Measurements from ENCODE around the gene OR2D3.
"Not testable (repeated sequence)": the region's sequence is repeated elsewhere in the genome, so short reads cannot be mapped to it uniquely, and the experiment has no call there.

The OR2D3 gene

DNA sequence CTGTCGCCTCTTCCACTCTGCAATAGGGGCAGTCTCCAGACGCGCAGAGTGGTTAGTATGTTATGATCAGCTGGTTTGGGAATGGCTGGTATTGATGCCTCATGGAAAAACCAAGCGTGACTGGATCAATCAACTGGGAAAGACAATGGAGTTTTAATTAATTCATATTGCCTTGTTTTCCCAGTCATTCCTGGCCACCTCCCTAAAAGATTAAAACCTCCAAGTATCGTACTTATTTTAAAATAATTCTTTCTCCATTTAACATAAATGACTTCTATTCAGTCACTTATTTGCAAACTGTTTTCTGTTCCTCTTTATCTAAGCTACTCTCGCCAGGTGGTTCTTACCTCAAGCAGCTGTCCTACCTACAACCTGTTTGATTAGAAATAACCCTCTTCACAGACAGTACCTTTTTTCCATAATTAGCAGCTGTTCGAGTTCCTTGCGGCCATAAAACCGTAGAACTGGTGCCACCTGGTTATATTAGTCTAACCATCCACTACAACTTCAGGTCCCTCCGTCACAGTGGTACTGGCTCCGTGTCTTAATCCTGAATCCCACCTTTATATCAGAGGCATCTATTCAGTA, 6.3 kb downstream of the OR2D3 start:
- DNase-seq (ENCODE audit: insufficient read length, low spot score) (no peak), FAIRE-seq (no peak)

DNA sequence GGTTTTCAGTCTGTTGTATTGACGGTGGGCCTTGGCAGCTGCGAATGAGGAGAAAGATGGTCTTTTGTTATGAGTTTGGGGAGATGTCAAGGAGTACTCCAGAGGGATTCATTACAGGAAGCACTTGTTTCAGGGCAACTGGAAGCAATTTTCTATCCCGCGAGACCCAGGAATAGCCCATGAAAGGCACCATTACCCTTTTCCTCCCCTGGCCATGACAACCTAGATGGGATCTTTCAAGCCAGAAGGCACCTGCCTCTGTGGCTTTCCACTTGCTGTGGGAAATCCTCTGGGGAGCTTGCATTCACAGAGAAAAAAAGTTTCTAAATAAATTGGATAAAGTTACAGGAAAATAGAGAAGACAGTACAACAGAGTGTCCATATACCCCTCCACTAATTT, 8.1 kb downstream of the OR2D3 start:
- no peak for DNase-seq (ENCODE audit: insufficient read length, low spot score)
- FAIRE-seq = no peak

DNA sequence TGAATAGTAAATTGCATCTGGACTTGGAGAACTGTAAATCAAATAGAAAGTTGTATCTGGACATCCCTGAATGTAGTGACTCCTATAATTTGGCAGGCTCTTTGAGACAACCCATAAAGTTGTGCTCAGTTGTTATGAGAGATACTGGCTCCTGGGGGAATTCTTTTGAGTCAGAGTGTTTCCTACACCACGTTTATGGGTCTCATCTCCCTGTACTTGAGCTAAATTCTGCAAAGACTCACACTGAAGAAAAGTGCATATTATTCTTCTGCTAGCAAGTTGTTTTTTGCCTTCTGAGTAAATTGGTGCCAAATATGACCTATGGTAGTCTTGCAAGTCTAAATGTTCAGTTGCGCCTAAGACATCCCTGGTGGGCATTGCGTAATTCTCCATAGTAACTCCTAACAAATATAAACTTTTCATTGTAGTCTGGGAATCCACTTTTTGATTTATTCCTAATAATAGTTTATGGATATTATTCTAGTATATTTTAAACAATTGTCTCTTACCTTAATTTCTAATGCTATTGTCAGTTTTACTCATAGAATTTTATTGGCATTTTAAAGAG, 10.4 kb downstream of the OR2D3 start:
- DNase-seq (ENCODE audit: insufficient read length, low spot score) = no peak
- no peak for FAIRE-seq

DNA sequence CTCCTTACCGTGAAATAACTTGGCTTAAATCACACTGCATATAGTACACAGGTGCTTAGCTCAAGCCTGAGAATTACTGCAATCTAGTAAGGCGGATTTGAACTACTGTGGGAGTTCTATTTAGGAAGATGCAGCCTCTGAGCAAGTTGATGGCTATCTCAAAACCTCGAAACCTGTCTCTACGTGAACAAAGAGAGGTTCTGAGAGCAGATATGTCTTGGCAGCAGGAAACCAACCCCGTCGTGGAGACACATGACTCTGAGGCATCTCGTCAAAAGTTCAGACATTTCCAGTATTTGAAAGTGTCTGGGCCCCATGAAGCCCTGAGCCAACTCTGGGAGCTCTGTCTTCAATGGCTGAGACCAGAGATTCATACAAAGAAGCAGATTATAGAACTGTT, 11.3 kb downstream of the OR2D3 start:
- no peak for FAIRE-seq
- no peak for DNase-seq (ENCODE audit: insufficient read length, low spot score)

DNA sequence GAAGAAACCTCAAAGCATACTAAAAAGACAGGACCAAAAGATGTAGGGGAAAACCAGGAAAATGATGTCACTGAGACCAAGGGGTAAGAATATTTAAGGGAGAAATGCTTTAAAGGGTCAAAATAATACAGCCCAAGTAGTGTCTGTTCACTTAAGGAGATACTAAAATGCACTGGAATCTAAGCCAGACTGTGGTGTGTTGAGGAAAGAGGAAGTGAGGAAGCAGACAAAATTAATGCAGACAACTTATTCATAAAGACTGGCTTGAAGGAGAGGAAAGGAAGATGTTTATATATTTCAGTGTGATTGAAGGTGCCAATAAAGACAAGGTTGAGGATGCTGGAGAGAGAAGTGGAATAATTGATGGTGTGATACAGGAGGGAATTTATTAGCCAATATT, 21.2 kb downstream of the OR2D3 start:
- FAIRE-seq = no peak
- DNase-seq (ENCODE audit: insufficient read length, low spot score) = no peak

DNA sequence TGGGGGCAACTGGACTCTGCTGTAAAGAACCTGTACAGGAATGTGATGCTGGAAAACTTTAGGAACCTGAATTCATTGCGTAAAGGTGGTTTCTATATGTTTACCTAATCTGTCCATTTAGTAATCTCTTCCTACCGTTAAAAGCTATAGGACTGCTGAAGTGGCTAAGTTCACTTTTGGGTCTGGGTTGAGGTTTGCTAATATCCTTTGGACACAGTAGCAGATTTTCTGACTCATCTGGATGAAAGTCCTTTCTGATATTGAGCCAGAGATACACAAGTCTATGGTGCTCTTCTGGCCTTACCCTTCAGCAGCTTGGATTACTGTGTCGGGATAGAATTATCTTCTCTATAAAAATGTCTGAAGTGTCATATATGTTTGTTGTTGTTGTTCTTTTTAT, 22.3 kb downstream of the OR2D3 start:
- no peak for DNase-seq (ENCODE audit: insufficient read length, low spot score)
- FAIRE-seq = no peak

DNA sequence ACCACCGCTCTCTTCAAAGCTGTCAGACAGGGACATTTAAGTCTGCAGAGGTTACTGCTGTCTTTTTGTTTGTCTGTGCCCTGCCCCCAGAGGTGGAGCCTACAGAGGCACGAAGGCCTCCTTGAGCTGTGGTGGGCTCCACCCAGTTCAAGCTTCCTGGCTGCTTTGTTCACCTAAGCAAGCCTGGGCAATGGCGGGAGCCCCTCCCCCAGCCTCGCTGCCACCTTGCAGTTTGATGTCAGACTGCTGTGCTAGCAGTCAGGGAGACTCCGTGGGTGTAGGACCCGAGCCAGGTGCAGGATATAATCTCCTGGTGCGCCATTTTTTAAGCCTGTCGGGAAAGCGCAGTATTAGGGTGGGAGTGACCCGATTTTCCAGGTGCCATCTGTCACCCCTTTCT, 33.4 kb downstream of the OR2D3 start:
- not testable (repeated sequence) for FAIRE-seq; DNase-seq (ENCODE audit: insufficient read length, low spot score)

DNA sequence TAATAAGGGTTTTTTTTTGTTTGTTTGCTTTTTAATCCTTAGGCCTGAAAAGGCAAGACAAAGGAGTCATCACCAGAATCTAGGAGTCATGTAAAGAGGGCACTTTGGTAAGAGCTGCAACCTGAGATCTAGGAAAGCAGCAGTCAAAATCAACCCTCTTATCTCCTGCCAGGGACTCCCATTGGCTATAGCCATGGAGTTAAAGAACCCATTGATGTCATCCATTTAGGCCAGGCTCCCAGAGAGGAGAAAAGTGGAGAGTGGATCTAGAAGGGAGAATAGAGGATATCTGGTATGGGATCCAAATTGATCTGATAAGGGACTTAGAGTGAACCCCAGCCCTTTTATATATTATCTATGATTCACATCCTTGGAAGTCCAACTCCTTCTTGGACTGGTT, 41.3 kb downstream of the OR2D3 start:
- no peak for FAIRE-seq

DNA sequence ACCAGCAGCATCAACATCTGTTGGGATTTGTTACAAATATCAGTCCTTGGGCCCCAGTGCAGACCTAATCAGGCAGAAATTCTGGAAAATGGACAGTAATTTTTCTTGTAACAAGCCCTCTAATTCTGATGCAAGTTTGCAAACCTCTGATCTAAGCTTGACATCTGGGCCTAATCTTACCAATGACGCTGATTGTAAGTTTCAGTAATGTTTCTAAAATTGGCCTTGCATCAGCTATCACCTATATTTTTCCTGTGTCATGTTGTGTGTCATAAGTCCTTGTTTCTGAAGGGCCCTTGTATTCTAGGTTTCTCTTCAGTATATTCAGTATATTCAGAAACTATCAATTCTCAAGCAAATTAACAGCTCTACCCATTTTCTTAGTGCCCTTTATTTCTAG, 41.9 kb downstream of the OR2D3 start:
- FAIRE-seq (no peak), DNase-seq (ENCODE audit: insufficient read length, low spot score) (no peak)

More for the DNA sequence above, 41.3 kb downstream of the OR2D3 start:
- no peak for DNase-seq (ENCODE audit: insufficient read length, low spot score)

DNA sequence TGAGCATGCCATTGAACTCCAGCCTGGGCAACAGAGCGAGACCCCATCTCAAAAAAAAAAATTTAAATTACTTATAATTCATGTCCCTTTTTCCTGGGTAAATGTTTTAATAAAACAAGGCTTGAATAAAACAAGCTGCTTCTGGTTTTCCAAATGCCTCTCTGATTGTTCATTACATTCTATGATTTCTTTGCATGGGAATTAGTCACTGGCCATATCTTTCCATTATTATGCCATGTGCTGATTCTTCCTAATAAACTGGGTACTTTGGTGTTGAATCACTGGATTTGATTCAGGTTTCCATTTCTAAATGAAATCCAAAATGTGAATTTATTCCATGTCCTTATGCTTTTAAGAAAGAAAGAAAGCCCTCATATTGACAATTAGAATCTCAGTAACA, 48.0 kb downstream of the OR2D3 start:
- no peak for FAIRE-seq
- DNase-seq (ENCODE audit: insufficient read length, low spot score) = no peak

DNA sequence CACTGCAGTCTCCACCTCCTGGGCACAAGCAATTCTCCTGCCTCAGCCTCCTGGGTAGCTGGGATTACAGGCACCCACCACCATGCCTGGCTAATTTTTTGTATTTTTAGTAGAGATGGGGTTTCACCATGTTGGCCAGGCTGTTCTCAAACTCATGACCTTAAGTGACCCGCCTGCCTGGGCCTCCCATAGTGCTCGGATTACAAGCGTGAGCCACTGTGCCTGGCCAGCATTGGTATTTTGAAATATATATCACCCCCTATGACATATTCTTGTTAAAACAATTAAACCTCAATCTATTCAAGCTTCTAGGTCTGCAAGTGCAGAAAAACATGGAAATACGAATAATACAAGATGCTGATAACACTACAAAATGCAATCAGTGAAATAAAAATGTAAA, 49.1 kb downstream of the OR2D3 start:
- not testable (repeated sequence) for DNase-seq (ENCODE audit: insufficient read length, low spot score); FAIRE-seq

Data from HTR-8/SVneo (cell line).